ENCODE measurements around the gene PCARE.

PCARE gene

DNA sequence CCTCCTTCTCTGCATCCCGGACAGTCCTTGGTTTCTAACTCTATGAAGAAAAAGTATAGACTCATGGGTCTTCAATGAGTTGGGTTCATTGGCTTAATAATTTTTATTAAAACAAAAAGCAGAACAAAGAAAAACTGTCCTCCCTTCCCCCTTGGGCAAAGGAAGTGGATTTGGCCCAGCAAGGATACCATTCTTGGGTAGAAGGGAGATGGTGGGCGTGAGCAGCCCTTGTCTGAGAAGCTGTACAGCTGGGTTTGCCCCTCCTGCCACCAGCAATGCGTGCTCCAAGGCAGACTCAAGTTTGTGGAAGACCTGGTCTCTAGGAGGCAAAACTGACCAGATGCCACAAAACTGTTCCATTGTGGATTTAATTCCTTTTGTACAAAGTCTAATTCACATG, 12.7 kb downstream of the PCARE start:
- FAIRE-seq = no peak

DNA sequence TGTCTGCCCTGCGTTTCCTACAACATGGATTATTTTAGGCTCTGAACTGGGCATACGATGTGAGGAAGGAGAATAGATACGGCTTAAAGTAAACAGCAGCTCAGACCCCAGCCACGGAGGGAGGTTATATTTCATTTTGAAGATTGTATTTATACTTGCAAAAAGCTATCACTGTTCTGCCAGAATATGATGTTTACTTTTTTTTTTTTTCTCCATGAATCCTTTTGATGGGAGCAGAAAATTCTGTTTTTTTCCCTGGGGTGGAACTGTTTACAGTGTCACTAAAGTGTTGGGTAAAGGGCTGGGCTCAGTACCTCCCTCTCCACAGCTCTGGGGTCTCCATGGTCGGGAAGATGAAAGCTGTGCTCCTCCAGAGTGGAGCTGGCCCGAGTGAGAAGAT, 13.1 kb downstream of the PCARE start:
- FAIRE-seq = no peak

DNA sequence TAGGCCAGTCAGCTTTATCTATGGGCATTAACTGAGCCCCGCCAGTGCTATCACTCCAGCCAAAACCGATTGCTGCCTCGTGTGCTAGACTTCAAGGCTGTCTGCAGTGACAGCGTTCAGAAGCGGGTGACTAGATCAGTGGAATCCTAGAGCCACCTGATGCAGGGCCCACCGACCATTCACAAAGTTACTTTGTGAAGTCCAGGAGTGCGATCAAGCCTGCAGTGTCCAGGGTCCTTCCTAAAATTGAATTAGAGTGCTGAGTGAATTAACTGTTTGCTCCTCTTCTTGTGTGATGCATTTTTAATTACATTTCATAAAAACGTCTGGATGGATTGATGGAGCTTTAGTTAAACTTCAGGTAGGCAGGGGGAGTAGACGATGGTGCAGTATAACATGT, 13.9 kb downstream of the PCARE start:
- no peak for FAIRE-seq

DNA sequence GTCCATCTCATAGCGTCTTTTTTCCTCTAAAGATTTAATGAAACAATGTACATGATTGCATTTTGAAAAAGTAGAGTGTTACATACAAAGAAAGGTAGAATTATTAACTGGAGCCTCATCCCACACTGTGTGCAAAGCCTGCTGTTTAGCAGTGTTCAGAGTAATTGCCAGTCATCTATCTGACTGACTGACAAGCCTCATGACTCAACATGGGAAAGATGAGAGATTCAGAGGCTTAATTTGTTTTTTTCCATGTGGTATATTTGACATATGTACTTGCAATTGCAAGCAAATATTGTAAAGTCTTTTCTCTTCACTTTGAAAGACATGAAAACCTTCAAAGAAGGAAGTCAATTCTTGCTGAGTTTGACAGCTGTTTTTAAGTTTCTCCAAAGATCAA, 14.7 kb downstream of the PCARE start:
- FAIRE-seq = no peak

DNA sequence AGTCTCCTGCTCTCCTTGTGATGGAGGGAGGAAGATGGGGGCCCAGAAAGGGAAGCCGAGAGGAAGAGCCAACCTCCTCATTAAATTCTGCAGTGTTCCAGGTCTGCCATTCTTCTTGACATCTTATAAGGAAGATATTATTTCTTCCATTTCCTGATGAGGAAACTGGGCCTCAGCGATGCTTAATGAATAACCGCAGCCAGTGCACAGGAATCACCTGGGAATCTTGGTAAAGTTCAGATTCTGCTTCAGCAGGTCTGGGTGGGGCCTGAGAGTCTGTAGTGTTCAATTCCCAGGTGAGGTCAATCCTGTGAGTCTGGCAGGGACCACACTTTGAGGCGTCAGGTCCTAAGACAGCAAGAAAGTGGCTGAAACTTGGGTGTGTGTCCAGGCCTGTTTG, 17.3 kb downstream of the PCARE start:
- FAIRE-seq = no peak

DNA sequence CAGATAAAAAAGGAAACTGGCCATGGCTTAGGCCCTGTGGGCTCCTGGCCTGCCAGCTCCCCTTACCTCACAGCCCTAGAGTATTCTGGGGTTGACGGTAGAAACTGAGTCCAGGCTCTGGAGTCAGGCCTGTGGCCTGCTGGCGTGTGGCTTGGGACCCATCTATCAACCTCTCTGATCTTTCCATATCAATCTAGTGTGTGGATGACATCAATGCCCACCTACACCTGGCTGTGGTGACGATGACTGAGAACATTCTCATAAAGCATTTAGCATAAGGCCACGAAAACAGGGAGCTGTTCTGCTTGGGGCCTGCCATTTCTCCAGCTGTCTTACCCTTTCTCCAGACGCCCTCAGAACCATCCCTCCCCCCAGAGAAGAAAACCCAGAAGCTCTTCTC, 17.9 kb downstream of the PCARE start:
- no peak for FAIRE-seq

DNA sequence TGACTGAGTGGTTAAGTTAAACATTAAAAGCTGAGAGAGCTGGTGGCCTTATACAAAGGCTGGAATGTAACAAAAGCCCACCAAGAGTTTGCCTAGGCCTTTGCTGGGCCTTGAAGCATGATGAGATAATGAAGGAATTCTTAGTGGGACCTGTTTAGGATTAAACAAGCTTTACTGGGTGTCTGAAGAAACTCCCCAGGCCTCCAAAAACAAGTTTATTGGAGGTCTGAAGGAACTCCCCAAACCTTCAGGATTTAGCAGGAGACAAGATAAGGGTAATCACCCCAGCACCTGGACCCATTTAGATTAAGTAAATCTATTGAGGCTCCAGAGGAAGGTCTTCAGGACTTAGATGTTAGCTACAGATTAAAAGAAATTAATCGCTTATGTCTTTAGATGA, 18.7 kb downstream of the PCARE start:
- no peak for FAIRE-seq

DNA sequence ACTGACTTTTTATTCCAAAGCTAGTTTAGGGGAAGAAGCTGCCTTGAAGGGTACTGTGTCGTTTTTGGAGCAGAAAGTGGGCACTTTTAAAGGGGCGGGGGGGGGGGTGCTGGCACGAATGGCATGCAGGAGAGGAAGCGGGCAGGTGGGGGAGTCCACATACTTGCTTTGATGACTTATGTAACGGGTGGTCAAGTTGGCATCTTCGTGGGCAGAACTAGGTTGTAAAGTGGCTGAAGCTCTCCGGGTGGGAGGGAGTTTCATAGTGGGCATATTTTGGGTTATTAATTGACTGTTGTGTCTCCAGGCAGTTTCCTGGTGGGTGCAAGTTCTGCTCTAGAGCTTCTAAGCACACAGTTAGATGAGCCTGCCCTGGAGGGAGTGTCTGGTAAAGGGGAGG, 19.9 kb downstream of the PCARE start:
- FAIRE-seq = no peak

DNA sequence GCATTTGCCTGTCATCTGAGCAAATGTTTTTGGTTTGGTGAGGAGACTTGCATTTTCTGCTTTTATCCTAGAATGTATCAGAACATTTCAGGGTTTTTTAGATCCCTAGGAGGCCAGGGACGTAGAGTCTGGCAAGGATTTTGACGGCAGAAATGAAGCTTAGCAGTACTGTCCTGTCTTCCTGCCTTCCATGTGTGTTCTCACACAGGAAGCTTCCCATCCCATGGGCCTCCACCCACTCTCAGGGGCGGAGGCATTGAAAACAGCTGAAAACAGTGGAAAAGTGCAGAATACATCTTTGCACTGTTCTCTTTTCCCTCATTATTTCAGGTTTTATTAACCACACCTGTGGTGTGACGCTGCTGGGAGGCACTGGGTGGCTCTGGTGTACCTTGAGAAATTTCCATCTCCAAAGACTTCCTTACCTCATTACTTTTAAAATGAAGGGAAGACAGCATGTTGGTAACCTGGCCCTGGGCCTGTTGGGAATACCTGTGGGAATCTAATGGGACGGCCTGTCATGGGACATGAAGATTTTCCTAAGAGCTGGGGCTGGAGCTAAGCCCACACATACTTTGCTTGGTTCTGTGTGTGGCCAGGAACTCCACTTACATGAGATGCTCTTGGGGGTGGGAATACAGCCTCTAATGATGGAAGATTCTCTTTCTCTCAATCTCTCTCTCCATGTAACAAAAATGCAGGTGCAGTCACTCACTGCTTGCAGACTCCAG, 20.5 kb downstream of the PCARE start:
- FAIRE-seq = no peak

DNA sequence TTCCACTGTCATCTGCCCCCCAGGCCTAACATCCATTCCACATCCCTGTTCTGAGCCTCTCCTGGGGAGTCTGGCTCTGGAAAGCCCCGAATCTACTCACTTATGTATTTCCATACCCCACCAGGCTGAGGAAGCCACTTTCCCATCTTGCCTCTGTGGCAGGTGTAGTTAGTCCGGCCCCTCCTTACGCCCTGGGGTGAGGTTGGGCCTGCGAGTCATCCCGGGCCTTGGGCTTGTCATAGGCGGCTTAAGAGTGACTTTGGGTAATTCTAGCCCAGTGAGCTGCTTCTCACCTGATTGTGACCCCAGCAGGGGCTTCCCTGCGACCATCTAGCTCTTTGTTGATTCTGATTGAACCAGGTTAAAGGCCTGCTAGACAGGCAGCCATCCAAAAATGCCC, 21.1 kb downstream of the PCARE start:
- no peak for FAIRE-seq

DNA sequence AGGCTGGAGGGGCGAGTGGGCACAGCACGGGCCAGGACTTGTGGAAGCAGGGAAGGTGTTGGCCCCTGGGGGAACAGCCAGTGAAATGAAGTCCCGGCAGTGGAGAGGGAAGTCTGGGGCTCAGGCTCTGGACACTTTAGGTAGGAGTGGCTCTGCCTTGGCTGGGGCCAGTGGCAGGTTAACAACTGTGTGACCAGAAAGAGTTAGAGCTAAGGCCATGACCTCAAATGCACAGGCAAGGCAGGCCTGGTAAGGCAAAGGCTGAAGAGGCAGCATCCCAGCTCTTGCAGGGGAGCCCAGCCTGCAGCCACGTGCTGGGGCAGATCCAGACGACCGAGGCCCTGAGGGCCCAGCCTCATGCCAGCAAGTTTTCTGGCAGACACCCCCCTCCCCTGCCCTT, 21.5 kb downstream of the PCARE start:
- no peak for FAIRE-seq

DNA sequence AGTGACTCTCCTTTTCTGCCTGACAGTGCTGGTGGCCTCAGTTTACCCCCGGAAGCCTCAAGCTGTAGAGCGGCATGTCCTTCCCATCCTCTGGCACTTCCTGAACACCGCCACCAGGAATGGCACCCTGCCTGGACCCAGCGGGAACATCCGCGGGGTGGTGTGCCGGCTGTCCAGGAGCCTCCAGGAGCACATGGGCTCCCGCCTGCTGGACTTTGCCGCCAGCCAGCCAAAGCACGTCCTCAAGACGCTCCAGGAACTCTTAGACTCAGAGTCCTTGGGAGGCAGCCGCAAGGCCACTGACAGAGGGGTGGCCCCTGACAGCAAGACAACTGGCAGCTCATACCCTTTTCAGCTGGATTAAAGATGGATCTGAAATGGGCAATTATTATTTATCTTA, 22.6 kb downstream of the PCARE start:
- no peak for FAIRE-seq

DNA sequence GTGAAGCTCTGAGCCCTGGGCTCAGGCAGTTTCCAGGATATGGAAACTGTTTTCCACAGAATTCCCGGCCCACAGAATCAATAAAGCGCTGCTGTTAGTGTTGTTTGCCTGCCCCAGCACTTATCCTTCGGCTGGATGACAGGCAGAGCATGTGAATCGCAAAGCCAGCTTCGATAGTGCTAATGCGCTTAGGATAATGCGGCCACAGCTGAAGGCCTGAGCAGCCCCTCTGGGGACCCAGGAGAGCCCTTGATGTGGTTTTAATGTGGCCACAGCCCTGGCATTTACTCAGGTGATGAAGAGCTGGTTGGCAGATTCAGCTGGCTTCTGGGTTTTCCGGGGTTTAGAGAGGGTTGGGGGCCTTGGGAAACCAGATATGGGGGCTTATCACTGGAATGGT, 23.7 kb downstream of the PCARE start:
- FAIRE-seq = no peak

DNA sequence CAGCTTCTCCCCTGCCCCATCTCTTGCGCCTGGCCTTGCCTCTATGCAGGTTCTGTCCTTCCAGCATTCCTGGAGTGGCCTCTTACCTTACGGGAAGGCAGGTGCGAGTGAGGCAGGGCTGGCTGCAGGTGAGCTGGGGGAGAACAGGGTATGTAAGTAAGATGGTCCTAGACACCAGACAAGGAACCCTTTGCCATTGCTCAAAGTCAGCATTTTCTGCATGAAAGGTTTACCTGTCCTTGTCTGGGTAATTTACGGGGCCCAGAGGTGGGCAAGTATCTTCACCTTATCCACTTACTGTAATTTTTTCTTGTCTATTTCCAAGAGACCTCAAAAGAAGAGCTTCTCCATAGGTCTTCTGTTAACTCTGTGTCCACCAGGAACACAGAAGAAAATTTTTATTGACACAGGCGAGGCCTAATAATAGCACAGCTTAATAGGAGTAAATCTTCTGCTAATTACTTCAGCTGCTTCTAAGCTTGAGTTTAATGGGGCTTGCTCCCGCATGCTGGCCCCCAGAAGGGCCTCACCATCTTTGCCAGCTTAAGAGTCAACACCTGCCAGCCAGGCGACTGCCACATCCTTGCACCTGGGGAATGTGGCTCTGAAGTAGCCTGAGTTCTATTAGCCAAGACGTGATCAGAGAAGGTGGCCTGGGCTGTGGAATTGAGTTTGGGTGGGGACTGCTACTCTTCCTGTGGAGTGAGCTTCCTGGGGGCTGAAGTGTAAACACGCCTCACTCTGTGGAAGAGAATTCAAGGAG, 27.1 kb downstream of the PCARE start:
- FAIRE-seq = no peak

DNA sequence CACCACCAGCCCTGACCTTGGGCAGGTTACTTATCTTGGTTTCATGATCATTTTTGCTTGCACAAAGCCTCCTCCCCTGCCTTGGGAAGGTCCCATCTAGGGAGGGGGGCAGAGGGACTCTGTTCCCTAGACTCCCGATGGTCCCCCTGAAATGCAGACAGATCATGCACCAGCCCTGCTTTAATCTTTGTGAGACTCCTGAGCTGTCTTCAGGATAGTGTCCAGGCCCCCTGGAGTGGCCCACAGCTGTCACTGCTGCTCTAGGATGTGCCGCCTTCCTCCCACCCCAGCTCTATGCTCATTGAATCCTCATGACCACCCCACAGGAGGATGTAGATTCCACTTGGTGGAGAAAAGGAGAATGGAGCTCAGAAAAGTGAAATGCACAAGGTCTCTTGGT, 28.0 kb downstream of the PCARE start:
- no peak for FAIRE-seq

DNA sequence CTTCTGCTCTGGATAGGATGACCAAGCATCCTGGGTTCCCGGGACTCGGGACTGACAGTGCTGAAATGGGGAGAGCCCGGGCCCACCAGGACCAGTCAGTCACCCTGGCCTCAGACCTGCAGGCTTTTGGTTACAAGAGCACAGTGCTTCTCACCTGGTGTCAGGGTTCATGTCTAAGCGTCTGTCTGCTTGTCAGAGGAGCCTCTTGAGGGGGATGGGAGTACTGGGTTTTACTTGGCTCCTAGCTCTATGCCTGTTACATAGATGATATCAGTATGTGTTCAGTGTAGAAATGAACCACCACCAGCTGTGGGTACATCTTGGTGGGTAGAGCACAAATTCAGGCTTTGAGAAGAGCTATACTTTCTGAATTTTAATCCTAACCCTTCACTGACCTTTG, 29.9 kb downstream of the PCARE start:
- no peak for FAIRE-seq

DNA sequence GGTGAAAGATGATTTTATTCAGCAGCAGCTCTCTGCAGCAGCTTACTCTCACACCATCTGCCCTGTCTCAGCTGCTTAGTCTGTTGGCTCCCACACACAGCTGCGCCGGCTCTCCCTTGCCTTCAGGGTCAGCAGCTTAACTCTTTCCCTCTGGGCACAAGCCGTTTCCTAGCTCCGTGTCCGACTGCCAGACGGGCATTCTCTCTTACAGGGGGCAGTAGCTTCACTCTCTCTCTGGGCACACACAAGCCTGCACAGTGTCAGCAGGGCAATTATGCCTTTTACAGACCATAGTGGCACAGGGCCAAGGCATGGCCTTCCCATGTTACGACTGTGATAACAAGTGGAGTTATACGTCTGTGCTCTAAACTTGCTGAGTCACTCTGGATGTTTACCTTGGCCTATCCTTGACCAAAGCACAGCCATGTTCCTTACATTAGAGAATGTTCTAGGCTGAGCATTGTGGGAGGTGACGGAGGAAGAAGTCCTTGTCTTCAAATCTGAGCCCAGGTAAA, 31.7 kb downstream of the PCARE start:
- no peak for FAIRE-seq

DNA sequence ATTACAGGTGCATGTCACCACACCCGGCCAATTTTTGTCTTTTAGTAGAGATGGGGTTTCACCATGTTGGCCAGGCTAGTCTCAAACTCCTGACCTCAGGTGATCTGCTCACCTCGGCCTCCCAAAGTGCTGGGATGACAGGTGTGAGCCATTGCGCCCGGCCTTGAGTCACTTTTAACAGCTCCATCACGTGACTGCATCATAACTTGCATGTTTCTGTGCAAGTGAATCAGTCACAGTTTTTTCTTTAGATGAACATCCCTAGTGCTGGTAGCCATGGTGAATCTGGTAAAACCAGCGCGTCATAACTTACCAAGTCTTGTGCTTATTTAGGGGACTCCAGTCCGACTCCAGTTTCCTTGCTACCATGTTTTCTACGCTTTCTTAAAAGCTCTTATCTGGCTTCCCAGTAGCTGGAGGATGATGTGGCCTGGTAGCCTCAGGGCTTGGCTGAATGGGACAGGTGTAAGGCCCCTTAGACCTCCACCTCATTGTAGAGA, 33.1 kb downstream of the PCARE start:
- FAIRE-seq = no peak

DNA sequence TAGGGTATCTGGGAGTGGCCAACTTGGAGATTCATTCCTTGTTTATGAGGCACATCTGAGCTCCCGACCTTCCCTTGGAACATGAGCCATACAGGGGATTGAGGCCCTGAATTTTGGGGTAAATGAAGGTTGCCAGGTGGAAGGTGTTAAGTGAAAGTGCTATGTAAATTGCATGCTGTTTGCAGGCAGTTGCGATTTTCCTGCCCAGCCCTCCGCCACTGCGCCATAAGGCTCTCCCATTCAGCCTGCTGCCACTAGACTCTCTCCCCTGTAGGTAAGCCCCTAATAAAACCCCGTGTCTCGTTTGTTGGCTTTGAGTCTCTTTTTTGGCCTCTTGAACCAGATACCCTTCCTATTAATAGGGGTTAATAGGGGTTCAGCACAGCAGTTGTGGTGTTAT, 33.8 kb downstream of the PCARE start:
- FAIRE-seq = no peak

DNA sequence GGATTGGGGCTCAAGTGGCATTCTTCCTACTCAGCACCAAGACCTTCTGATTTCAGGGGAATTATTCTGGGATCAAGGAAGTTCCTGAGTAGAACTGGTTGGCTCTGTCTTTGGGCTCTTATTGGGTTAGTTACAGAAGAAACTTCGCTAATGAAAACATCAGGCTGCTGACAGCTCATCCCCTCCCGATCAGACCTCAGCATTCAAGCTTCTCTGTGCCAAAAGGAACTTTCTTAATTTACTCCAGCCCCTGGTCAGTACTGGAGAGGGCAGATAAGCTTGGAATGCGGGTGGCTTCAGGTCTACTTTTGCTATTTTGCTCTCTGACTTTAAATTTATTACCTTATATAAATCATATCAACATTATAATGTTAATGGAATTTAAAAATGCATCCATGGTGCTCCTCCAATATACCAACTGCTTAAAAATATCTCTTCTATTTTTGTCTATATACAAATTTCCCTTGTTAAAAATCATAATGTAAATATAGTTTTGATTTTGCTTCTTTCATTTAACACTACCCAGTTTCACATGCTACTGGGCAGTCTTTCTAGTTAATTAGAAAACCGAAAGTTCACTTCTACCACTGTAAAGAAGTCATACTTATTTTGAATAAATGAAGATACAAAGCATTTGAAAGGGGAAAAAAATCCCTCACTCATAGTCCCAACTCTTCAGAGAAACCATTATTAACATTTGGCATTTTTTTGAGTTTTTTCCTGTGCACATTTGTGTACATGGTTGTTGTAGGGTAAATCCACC, 34.4 kb downstream of the PCARE start:
- FAIRE-seq = no peak

DNA sequence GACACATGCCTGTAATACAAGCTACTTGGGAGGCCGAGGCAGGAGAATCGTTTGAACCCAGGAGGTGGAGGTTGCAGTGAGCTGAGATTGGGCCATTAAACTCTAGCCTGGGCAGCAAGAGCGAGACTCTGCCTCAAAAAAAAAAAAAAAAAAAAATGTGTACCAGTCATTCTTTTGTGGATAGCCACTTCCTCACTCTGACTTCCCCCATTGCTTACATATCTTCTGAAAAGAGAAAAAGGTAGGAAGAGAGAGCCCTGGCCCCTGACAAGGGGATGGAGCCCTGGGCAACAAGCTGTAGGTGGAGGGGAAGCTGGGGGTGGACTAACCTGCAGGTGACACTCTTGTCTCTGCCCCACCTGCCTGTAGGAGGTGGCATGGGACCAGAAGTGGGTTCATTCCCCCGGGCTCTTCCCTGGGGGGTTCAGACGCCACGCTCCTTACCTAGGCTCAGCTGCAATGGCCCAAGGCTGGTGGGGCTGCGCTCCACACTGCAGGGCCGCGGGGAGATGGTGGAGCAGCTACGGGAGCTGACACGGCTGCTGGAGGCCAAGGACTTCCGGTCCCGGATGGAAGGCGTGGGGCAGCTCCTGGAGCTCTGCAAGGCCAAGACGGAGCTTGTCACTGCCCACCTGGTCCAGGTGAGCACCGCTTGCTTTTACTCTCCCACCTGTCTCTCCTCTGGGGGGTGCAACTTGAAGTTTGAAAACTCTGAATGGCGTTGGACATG, 39.1 kb downstream of the PCARE start:
- FAIRE-seq = no peak

DNA sequence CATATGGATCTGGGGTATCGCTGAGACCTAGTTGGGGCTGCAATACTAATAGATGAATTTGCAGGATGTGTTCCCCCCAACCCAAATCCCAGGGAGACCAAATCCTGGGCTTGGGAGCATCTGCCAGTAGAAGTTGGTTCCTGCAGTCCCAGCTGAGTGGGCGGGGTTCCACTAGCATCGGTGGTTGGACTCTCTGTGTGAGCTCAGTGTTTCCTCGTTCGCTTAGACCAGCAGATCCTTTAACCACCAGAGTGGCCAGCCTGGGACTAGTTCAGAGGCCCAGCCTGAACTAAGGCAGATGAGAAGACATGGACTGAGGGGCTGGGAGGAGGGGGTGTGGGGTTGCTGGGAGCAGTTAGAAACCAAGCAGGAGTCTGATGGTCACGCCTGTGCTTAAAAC, 40.7 kb downstream of the PCARE start:
- no peak for FAIRE-seq

DNA sequence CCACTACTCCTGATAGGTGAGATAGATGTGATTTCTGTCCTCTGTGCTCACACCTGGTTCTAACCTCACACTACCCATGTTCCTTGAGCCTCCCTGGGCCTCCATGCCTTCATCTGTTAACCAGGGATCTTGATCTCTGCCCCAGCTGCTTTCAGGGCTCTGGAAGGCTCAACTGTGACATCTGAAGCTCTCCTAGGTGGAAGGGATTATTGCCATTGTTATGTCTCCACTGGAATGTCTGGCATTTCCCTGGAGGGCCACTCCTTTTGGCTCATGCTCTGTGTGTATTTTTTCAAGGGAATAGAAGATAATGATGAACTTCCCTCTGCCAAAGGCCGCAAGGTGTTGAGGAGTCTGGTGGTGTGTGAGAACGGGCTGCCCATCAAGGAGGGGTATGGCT, 41.2 kb downstream of the PCARE start:
- FAIRE-seq = no peak

All from G401.6 (cell line).